Panc1 (cell line): ENCODE measurements around the gene PTDSS2. TPM values are rescaled to one million over a fixed set of nuclear protein-coding genes. Genes with fewer than 3 reads are reported as not detected.

Experiments
- ATAC-seq: fragments of 200-7000 bp; cut with Tn5 transposase; 2 replicates; pipeline ENCODE4 v1.9.1; 2020; ENCODE audit warnings: mild to moderate bottlenecking, moderate library complexity
- BruUV-seq: library from RNA; stranded (reverse); fragments of 400-500 nt; replicated peaks from 2 replicates; lab custom pipeline; 2021; lab: Mats Ljungman, UMichigan
- CTCF ChIA-PET: fragments of 300-600 bp; sonication (Branson Sonifier 250); formaldehyde crosslinking; loops from one replicate; lab custom pipeline; 2022; ENCODE audit warnings: antibody characterized with exemption; lab: Charles Lee
- POLR2A ChIA-PET: fragments of 300-600 bp; sonication (Branson Sonifier 250); formaldehyde crosslinking; loops from one replicate; lab custom pipeline; 2022; ENCODE audit warnings: antibody characterized with exemption; lab: Charles Lee
- DNase-seq: peaks from one replicate; pipeline ENCODE4 v3.0.0-alpha.2; 2010; ENCODE audit warnings: low read depth, low spot score
- H3K27ac ChIP-seq: 2 replicates; pipeline ENCODE4 v1.5.1; 2011; ENCODE audit warnings: mild to moderate bottlenecking, low read length, inconsistent platforms
- H3K27me3 ChIP-seq: fragments of 200-500 bp; sonication (Bioruptor generic); 2 replicates; pipeline ENCODE4 v1.6.0; 2014; ENCODE audit warnings: low read length, inconsistent platforms; ENCODE audit not compliant: control insufficient read depth, insufficient read depth
- H3K36me3 ChIP-seq: fragments of 200-500 bp; sonication (Bioruptor generic); 2 replicates; pipeline ENCODE4 v1.5.1; 2014; ENCODE audit warnings: inconsistent platforms, mild to moderate bottlenecking, low read length, moderate library complexity; ENCODE audit not compliant: control insufficient read depth, insufficient read depth
- H3K4me1 ChIP-seq: 2 replicates; pipeline ENCODE4 v1.5.1; 2011; ENCODE audit warnings: inconsistent platforms, mild to moderate bottlenecking, low read length, moderate library complexity; ENCODE audit not compliant: control insufficient read depth, insufficient read depth
- H3K4me3 ChIP-seq, 2 experiments: 2 replicates each; pipeline ENCODE4 v1.5.1; 2011 to 2012; ENCODE audit warnings: low read depth in 2 of 2, low read length in 2 of 2, mild to moderate bottlenecking in 2 of 2, inconsistent platforms in 1 of 2, moderate library complexity in 1 of 2
- H3K9me3 ChIP-seq: fragments of 200-500 bp; sonication (Bioruptor generic); 2 replicates; pipeline ENCODE4 v1.5.1; 2014; ENCODE audit warnings: low read depth, mild to moderate bottlenecking, inconsistent platforms, low read length, moderate library complexity; ENCODE audit not compliant: control insufficient read depth, insufficient read depth
- CTCF ChIP-seq: fragments of 450-650 bp; IDR thresholded peaks from 2 replicates; pipeline ENCODE4 v1.5.1; 2017; ENCODE audit warnings: mild to moderate bottlenecking
- POLR2AphosphoS5 ChIP-seq: IDR thresholded peaks from 2 replicates; pipeline ENCODE4 v1.6.1; 2012; ENCODE audit warnings: mild to moderate bottlenecking, low read depth, low read length, moderate library complexity
- REST ChIP-seq, 2 experiments: IDR thresholded peaks; 2 replicates each; pipeline ENCODE4 v1.6.1; 2011 to 2012; ENCODE audit warnings: low read depth in 2 of 2, control low read depth in 1 of 2, low read length in 1 of 2, mild to moderate bottlenecking in 1 of 2, moderate library complexity in 1 of 2; ENCODE audit not compliant: insufficient read depth in 1 of 2
- SIN3A ChIP-seq: IDR thresholded peaks from 2 replicates; pipeline ENCODE4 v1.6.1; 2012; ENCODE audit warnings: low read depth, mild to moderate bottlenecking, low read length, moderate library complexity, borderline replicate concordance; ENCODE audit not compliant: insufficient read depth
- TCF7L2 ChIP-seq: IDR thresholded peaks from 2 replicates; pipeline ENCODE4 v1.6.1; 2011; ENCODE audit warnings: mild to moderate bottlenecking, low read depth, low read length, inconsistent platforms
- in situ Hi-C: cut with HindIII; loops from 2 replicates; pipeline ENCODE4 v1.10.0; 2016; ENCODE audit warnings: low sequenced_read_pairs, low pct_unique_long_range_greater_than_20kb
- intact Hi-C: fragments of 100-400 bp; cut with micrococcal nuclease; formaldehyde crosslinking; loops from one replicate; pipeline ENCODE4 v1.10.0; 2022; ENCODE audit not compliant: unreplicated experiment
- total RNA-seq: library from RNA; stranded (reverse); gene quantifications from one replicate; pipeline ENCODE4 v1.2.1, GENCODE V29; 2021; ENCODE audit not compliant: unreplicated experiment

The PTDSS2 gene
- total RNA-seq, 1 experiment from 2014 or later = 103 TPM

- no peak overlapping the region for H3K4me3 ChIP-seq
- no peaks in the 10 kb centered on the region for H3K27me3 ChIP-seq
- H3K36me3 ChIP-seq = no peaks in the 10 kb centered on the region
- ChIA-PET POLR2A (no interaction called here), CTCF (no interaction called here)
- H3K27ac ChIP-seq = no peak overlapping the region
- no peaks in the 10 kb centered on the region for H3K9me3 ChIP-seq
- ATAC-seq (no peak), DNase-seq (no peak)
- H3K4me1 ChIP-seq = no peaks in the 10 kb centered on the region
- no peak for TF ChIP-seq POLR2AphosphoS5
- no peak for TF ChIP-seq CTCF
- no peak for TF ChIP-seq REST (IDR thresholded peaks at IDR 0.05; ENCODE audit: insufficient read depth in 1 of 2, low read depth in 2 of 2, low read length in 1 of 2)
- TF ChIP-seq SIN3A = no peak
- no peak for TF ChIP-seq TCF7L2
- intact Hi-C loops = no loop called here
- no TSS peak for BruUV-seq
- in situ Hi-C loops = no loop called here
Measured at GRCh38 chr11:477052-477715, 27.1 kb downstream of the PTDSS2 start.

GRCh38 chr11:479311-479710 is 29.2 kb downstream of the PTDSS2 start:
- no peaks in the 10 kb centered on the region for H3K9me3 ChIP-seq
- ChIA-PET CTCF (no interaction called here), POLR2A (no interaction called here)
- intact Hi-C loops = no loop called here
- H3K27ac ChIP-seq = no peak overlapping the region
- in situ Hi-C loops = no loop called here
- H3K27me3 ChIP-seq = no peaks in the 10 kb centered on the region
- H3K4me1 ChIP-seq = no peaks in the 10 kb centered on the region
- DNase-seq = no peak
- ATAC-seq = peak; percentile 60; the same call in 1 of the 2 replicates
- TF ChIP-seq REST (IDR thresholded peaks at IDR 0.05; ENCODE audit: insufficient read depth in 1 of 2, low read depth in 2 of 2, low read length in 1 of 2) (no peak), POLR2AphosphoS5 (no peak), SIN3A (no peak), TCF7L2 (no peak), CTCF (no peak)
- H3K4me3 ChIP-seq = no peak overlapping the region
- BruUV-seq = no TSS peak
- no peaks in the 10 kb centered on the region for H3K36me3 ChIP-seq
